A673 (cell line): ENCODE measurements around the gene TATDN2.

ENCODE experiments used
- CTCF ChIP-seq: fragments of 300-800, 200-600 bp; sonication (generic); conservative IDR thresholded peaks from 2 replicates; pipeline ENCODE4 v1.5.1; 2017; ENCODE audit warnings: low read depth, mild to moderate bottlenecking, antibody characterized with exemption, low read length, moderate library complexity, mixed read lengths
- EZH2 ChIP-seq: fragments of 200-600 bp; sonication (generic); IDR thresholded peaks from 2 replicates; pipeline ENCODE4 v1.6.1; 2017; ENCODE audit warnings: borderline replicate concordance, low read depth, mild to moderate bottlenecking, mixed read lengths, antibody characterized with exemption, low read length; ENCODE audit not compliant: poor library complexity, severe bottlenecking

GRCh38 chr3:10263646-10264363, 15.5 kb downstream of the TATDN2 start:
- TF ChIP-seq EZH2 (no peak), CTCF (peak; percentile 48)
